Effector memory CD4-positive, alpha-beta T cell (primary cell): ENCODE results near the gene MIP.
"Not testable (repeated sequence)": the region's sequence is repeated elsewhere in the genome, so short reads cannot be mapped to it uniquely, and the experiment has no call there.

Source experiments
- DNase-seq, 3 donors: peaks; one replicate each; pipeline ENCODE4 v3.0.0-alpha.2; 2020
- H3K27ac ChIP-seq: 2 replicates; pipeline ENCODE4 v1.7.0; 2013; ENCODE audit warnings: mild to moderate bottlenecking, low read length, moderate library complexity; ENCODE audit not compliant: insufficient read depth, poor library complexity, severe bottlenecking
- H3K27me3 ChIP-seq: replicated peaks from 2 replicates; pipeline ENCODE4 v1.7.0; 2013; ENCODE audit warnings: mild to moderate bottlenecking, low read length; ENCODE audit not compliant: insufficient read depth, control insufficient read depth, poor library complexity, severe bottlenecking
- H3K36me3 ChIP-seq: 2 replicates; pipeline ENCODE4 v1.7.0; 2013; ENCODE audit warnings: mild to moderate bottlenecking, low read length, moderate library complexity; ENCODE audit not compliant: control insufficient read depth, insufficient read depth
- H3K4me1 ChIP-seq: 2 replicates; pipeline ENCODE4 v1.7.0; 2013; ENCODE audit warnings: low read length, mild to moderate bottlenecking; ENCODE audit not compliant: control insufficient read depth, insufficient read depth, poor library complexity, severe bottlenecking
- H3K4me3 ChIP-seq: 2 replicates; pipeline ENCODE4 v1.7.0; 2013; ENCODE audit warnings: low read length, low read depth, mild to moderate bottlenecking; ENCODE audit not compliant: insufficient read depth, poor library complexity, severe bottlenecking
- H3K9me3 ChIP-seq: 2 replicates; pipeline ENCODE4 v1.7.0; 2013; ENCODE audit warnings: mild to moderate bottlenecking, low read length, moderate library complexity; ENCODE audit not compliant: control insufficient read depth

Gene MIP

DNA sequence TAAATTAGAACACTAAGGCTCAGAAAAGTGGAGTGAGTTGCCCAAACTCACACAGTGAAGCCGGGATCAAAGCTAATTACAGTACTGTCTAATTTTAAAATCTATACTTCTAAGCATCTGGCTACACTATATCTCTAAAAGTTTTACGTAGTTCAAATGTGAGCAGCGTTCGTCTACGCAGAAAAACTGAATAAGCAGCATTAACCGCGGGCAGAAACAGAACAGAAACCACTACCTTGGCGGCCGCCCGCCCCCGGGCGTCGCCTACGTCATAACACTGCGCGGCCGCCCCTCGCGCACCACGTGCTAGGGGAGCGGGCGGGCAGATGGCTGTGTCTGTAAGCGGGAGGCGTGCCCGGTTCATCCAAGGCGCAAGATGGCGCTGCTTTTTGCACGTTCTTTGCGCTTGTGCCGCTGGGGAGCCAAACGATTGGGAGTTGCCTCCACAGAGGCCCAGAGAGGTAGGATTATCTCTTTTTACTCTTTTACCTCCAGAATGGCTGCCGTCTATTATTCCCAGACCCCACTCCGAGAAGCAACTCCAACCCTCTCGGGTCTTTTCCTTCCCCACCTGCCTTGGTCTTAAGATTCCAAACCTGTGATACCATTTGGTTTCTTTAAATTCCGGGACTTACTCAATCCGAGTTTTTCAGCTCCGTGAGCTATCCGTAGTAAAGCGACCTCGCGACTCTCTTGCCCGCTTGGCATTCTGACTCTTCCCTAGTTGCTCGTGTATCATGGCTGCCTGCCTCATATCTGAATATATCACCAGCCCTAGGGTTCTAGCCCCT, 14.0 kb upstream of the MIP start, which contains the start of gene SPRYD4:
TSS of gene SPRYD4 (plus strand) at position 363 of the 791 bp plus-strand sequence. CDS start at position 377, 14 bp downstream.
- Histone ChIP-seq H3K36me3 (no peaks in the 10 kb centered on the region), H3K4me1 (peaks cover 10% of the 10 kb centered on the region), H3K4me3 (peak within 1 kb of the TSS; percentile 77), H3K27me3 (no peaks in the 10 kb centered on the region), H3K27ac (peak within 1 kb of the TSS; percentile 80), H3K9me3 (no peaks in the 10 kb centered on the region)
- peak; percentile 90 to 91 (median 90) for DNase-seq

DNA sequence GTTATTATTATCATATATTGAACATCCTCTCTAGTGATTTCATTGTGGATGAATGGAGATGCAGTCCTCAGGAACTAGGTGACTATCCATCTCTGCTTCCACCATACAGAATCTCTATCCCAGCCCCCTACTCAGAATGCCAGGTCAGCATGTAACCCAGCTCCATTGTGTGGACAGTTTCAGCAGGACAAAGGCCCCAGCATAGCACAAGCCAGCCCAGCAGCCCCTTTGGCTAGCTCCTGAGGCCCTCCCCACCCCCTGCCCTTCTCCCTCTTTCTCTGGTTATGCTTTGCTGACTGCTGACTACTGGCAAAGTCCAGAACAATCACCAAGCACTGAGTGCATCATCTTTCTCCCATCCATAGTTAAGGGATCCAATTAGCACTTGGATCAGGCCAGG, 8.1 kb upstream of the MIP start:
- no peaks in the 10 kb centered on the region for H3K9me3 ChIP-seq
- no peaks in the 10 kb centered on the region for H3K27me3 ChIP-seq
- no peak overlapping the region for H3K4me3 ChIP-seq
- DNase-seq, result no peak
- no peaks in the 10 kb centered on the region for H3K4me1 ChIP-seq
- no peak overlapping the region for H3K27ac ChIP-seq
- no peaks in the 10 kb centered on the region for H3K36me3 ChIP-seq

DNA sequence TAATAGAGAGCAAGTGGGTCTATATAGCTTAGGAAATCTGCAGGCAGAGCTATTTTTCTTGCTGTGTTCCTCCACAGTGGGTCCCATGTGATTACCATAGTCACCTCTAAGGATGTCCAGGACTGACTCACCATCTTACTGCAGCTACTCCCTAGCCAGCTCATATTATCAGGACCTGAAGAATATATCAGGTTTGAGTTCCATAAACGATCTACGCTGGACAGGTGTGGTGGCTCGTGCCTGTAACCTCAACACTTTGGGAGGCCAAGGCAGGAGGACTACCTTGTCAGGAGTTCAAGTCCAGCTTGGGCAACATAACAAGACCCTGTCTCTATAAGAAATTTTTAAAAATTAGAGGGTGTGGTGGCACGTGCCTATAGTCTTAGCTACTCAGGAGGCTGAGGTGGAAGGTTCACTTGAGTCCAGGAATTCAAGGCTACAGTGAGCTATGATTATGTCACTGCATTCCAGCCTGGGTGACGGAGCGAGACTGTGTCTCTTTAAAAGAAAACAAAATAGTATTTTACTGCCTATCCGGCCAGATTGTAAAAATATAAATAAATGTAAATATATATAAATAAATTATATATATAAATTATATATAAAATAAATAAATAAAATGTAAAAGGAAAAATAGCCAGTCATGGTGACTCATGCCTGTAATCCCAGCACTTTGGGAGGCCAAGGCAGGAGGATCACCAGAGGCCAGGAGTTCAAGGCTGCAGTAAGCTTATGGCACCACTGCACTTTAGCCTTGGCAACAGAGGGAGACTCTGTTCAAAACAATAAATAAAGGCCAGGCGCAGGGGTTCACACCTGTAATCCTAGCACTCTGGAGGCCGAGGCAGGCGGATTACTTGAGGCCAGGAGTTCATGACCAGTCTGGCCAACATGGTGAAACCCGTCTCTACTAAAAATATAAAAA, 7.0 kb upstream of the MIP start:
- no peaks in the 10 kb centered on the region for H3K27me3 ChIP-seq
- H3K4me3 ChIP-seq, result no peak overlapping the region
- H3K9me3 ChIP-seq, result no peaks in the 10 kb centered on the region
- no peaks in the 10 kb centered on the region for H3K4me1 ChIP-seq
- H3K27ac ChIP-seq, result no peak overlapping the region
- DNase-seq, result no peak
- H3K36me3 ChIP-seq, result no peaks in the 10 kb centered on the region

DNA sequence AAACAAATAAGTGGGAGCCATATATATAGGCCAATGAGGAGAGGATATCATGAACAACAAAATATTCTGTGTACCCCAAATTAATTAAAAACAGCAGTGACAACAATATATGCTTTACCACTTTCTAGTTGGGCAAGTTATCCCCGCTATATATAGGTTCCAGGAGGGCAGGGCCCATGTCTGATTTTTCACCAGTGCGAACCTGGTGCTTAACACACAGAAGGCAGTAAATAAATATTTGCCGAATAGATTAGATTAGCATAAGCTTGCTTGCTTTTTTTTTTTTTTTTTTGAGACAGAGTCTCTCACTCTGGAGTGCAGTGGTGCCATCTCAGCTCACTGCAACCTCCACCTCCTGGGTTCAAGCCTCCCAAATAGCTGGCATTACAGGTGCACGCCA, 3.4 kb upstream of the MIP start:
- no peak for DNase-seq
- Histone ChIP-seq H3K27me3 (no peaks in the 10 kb centered on the region), H3K9me3 (no peaks in the 10 kb centered on the region), H3K4me1 (no peaks in the 10 kb centered on the region), H3K36me3 (no peaks in the 10 kb centered on the region), H3K27ac (no peak overlapping the region), H3K4me3 (no peak overlapping the region)

DNA sequence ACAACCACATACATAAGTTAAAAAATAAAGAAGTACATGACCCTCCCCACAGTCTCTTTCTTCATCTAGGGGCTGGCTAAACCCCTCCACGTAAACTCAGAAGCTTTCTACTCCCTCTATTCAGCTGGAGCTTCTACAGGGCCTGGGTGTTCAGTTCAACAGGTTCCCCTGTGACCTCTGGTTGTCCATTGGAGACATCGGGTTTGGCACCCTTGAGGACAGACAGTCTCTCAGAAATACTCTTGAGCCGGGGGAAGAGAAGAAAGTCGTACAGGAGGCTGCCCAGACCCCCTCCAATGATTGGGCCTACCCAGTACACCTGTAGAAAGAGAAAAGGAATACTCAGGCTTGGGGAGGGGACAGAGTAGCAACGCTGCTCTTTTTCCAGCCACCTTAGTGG, 3.3 kb downstream of the MIP start:
- H3K9me3 ChIP-seq, result no peaks in the 10 kb centered on the region
- no peak overlapping the region for H3K4me3 ChIP-seq
- H3K27ac ChIP-seq, result no peak overlapping the region
- no peaks in the 10 kb centered on the region for H3K36me3 ChIP-seq
- H3K4me1 ChIP-seq, result no peaks in the 10 kb centered on the region
- no peaks in the 10 kb centered on the region for H3K27me3 ChIP-seq
- no peak for DNase-seq

DNA sequence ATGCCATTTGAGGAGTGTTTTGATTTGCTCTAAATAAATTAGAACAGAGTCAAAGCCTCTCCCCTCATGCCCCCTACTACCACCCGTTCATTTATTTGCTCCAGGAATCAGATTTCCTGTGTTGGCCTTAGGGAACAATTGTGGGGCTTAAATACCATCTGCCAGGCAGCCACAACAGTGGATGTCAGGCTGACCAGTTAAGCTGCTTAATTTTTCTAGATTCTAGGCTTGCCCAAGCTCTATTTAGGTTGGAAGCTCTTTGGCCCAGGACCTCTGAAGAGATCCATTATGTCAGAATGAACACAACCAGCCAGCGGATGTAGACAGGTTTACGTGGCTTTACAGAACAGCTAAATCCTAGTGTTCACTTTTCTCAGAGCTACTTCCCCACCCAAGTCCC, 4.2 kb downstream of the MIP start:
- Histone ChIP-seq H3K27me3 (no peaks in the 10 kb centered on the region), H3K4me1 (no peaks in the 10 kb centered on the region), H3K9me3 (no peaks in the 10 kb centered on the region), H3K36me3 (no peaks in the 10 kb centered on the region), H3K27ac (no peak overlapping the region), H3K4me3 (no peak overlapping the region)
- no peak for DNase-seq

DNA sequence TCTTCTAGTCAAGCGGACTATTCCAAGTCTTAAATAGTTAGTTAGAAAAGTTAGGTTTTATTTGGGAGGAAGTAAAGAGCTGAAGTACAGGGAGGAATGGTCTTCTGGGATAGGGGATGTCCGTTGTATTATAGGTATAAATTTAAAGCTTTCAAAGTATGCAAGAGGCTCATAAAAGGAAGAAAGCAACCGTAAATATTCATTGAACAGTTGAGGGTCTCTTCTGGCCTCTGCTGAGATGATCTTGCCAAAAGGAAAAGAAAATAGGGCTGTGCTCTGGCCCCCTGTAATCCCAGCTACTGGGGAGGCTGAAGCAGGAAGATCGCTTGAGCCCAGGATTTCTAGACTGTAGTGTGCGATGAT, 4.9 kb downstream of the MIP start:
- H3K9me3 ChIP-seq, result no peaks in the 10 kb centered on the region
- peak overlapping the region; percentile 84 for H3K4me3 ChIP-seq
- H3K27ac ChIP-seq, result peak overlapping the region; percentile 58
- no peaks in the 10 kb centered on the region for H3K36me3 ChIP-seq
- DNase-seq, result no peak
- no peaks in the 10 kb centered on the region for H3K4me1 ChIP-seq
- no peaks in the 10 kb centered on the region for H3K27me3 ChIP-seq

DNA sequence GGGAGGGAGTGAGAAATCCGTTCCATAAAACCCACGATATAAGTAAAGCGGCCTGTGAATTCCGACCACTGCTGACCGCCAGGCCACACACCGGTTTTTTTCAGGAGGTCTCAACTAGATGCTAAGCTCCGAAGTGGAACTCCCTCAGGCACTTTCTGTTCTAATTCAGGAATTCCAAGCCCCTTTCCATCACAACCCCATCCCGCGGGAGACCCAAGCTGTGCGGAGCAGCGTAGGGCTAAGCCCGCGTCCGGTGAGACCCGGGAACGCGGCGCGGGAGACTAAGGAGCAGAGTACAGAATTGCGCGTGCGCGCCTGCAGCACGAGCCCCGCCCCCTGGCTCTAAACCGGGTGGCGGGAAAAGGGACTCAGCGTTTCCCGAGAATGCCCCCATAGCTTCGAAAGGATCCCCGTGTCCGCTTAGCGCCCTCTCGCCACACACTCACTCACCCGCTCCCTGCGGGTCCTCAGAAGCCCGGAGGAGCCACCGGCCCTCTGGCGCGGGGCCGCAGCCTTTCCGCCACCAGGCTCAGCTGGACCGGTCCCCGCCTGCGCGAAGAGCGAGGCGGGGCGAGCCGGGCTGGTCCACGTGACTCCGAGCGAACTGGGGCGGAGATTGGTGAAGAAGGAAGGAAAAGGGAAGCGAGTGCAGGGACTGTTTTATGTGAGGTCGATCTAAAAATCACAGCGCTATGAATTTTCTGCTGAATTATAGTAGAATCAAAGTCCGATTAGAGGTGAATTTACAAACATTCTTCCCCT, 5.4 kb downstream of the MIP start, which contains the start of gene TIMELESS:
TSS of gene TIMELESS (minus strand) at position 567 of the 762 bp plus-strand sequence. CDS start 15,256 bp downstream, outside the sequence.
- DNase-seq, result peak; percentile 66 to 80 (median 78)
- H3K27ac ChIP-seq, result peak within 1 kb of the TSS; percentile 58
- H3K36me3 ChIP-seq, result no peaks in the 10 kb centered on the region
- H3K9me3 ChIP-seq, result no peaks in the 10 kb centered on the region
- peak within 1 kb of the TSS; percentile 84 for H3K4me3 ChIP-seq
- no peaks in the 10 kb centered on the region for H3K4me1 ChIP-seq
- no peaks in the 10 kb centered on the region for H3K27me3 ChIP-seq

DNA sequence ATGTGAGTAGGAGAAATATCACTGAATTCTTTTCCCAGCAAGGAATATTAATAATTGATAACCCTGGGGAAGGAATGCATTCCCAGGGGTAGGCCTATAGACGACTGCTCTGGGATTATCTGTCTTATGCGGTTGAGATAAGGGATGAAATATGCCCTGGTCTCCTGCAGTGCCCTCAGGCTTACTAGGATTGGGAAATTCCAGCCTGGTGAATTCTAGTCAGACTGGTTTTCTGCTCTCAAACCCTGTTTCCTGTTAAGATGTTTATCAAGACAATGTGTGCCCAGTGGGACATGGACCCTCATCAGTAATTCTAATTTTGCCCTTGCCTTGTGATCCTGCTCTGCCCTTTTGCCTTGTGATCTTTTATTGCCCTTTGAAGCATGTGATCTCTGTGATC, 11.2 kb downstream of the MIP start:
- not testable (repeated sequence) for H3K9me3 ChIP-seq, H3K27me3 ChIP-seq, DNase-seq, H3K27ac ChIP-seq, H3K4me3 ChIP-seq, H3K4me1 ChIP-seq, H3K36me3 ChIP-seq
